ENCODE measurements around the gene ADCY1.
A peak's percentile ranks its signal among the peaks of the same experiment; 100 is the strongest.
"Not testable (repeated sequence)": the region's sequence is repeated elsewhere in the genome, so short reads cannot be mapped to it uniquely, and the experiment has no call there.

The ADCY1 gene

DNA sequence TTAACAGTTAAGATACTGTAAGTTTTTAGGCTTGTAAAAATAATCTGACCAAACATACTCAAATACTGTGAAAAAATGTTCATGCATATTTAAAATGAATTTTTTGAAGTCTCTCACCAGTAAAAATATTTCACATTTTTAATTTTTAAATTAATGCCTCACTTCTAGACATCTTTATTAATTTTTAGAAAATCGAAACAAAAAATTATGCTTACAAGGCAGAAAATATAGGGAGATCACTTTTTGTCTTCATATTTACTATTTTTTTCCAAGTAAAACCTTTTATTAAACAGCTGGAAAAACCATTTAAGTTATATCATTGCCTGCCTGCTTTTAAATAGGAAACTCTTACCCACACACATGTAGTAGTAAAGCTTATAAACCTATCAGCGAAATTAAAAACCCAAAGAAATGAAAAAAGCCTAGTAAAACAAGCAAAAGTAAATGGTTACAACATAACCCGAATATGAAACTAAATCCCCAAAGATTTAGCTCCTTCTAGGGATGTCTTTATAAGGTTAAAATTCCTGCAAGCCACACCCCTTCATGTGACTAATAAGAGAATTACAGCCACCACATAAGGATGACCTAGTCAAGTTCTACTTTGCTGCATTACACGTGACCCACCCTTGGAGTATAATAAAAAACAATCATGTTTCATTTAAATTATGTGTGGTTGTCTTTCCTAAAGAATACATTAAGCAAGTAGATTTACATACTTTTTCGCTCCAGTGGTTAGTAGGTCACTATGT lies 157.7 kb downstream of the ADCY1 start:
- not testable (repeated sequence) for DNase-seq (ENCODE audit: low read depth in 2 of 2, low spot score in 1 of 2)

DNA sequence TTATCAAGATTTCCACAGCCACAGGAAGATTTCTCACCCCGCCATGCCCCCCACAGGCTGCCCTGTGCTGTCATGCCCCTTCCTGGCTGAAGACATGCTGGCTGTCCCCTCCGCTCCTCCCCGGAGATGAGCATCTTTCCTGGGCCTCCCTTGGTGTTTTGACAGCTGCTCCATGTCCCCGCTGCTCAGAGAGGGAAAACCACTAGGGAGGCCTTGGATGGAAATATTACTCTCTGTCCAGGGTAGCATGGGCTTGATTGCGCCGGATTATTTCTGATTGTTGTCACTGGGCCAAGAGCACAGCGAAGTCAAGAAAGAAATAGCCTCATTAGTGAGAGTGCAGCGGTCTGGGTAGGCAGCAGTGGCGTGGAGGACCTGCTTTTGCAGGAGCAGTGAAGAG lies 164.8 kb downstream of the ADCY1 start:
- DNase-seq (ENCODE audit: low read depth in 2 of 2, low spot score in 1 of 2): not testable (repeated sequence)

DNA sequence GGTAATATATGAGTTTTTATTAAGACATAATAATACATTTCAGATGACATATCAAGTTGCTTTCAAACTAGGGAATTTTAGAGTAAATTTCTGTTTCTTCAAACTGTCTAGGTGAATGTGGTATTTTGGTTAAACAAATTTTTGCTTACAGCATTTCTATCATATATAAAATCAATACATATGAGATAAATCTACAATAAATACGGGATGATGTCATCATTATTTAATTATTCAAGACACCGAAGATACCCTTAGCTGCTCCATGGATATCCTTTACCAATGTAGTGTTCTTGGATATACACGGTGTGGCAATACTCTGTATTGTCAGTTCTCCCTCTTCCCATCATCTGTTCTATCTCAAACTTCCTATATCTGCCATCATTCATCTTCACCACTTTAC lies 166.4 kb downstream of the ADCY1 start:
- DNase-seq (ENCODE audit: low read depth in 2 of 2, low spot score in 1 of 2): not testable (repeated sequence)

DNA sequence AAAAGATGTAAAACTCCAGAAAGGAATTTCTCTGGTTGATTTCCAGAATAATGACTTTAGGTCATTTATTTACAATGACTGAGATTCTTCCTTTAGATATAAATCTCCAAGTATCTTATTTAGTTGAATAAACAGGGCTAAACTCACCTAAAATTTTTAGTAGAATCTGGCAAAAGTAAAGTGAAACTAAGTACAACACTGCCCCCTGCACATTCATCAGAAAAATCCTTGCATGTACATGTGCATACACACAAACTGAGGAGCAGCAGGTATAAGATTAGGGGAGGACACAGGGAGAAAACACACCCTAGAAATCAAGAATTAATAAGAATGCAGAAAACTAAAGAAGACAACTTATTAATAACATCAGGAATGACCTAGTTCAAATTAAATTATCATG lies 174.8 kb downstream of the ADCY1 start:
- not testable (repeated sequence) for DNase-seq (ENCODE audit: low read depth in 2 of 2, low spot score in 1 of 2)

DNA sequence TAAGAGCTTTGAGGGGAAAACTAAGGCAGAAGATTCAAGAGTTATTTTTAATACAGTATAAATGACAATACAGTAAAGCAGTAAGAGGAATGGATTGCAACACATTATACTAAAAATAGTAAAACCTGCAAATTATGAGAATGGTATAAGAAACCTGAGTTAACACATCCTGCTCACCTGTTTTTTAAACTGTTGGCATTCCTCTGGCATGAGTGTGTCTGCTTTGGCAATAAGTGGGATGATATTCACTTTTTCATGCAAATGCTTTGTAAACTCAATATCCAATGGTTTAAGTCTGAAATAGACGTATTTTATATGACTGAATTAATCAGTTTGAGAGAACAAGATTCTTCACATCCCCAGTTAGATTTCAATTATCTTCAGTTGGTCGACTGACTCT lies 177.2 kb downstream of the ADCY1 start:
- not testable (repeated sequence) for DNase-seq (ENCODE audit: low read depth in 2 of 2, low spot score in 1 of 2)

DNA sequence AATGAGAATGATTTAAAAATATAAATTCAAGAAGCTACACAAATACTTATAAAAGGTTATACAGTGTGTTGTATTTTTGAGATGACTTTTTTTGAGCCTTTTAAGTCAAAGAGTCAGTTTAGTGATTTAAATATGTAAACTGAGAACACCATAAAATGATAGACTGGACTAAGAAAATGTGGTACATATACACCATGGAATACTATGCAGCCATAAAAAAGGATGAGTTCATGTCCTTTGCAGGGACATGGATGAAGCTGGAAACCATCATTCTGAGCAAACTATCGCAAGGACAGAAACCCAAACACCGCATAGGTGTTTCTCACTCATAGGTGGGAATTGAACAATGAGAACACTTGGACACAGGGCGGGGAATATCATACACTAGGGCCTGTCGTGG lies 182.2 kb downstream of the ADCY1 start:
- DNase-seq (ENCODE audit: low read depth in 2 of 2, low spot score in 1 of 2): not testable (repeated sequence)

DNA sequence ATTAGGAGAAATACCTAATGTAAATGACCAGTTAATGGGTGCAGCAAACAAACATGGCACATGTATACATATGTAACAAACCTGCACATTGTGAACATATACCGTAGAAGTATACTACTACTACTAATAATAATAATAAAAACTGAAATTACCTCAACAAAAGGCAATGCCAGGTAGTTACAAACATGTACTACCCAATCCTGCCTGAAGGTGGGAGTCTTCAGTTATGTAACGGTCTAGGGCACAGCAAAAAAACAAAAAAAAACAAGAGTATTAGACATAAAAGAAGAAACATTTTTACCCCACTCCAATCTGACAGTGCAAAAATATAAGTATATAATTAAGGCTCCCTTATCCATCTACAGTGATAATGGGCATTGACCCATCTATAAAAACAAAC lies 182.6 kb downstream of the ADCY1 start:
- not testable (repeated sequence) for DNase-seq (ENCODE audit: low read depth in 2 of 2, low spot score in 1 of 2)

DNA sequence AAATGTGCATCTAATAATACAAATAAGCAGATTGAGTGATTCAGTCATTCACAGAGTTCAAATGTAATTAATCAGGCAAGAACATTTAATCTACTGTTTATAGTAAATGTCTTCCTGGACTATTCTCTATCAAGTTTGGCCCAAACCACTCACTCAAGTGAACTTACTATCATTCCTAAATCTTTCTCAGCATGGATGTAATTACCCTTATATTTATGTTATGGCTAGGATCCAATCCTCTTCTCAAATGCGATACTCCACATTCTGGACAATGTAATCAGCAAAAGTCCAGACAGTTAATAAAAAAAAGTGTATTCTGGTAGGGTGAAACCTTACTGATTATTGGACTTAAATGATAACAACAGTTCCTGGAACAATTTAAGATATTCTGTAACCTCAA lies 185.3 kb downstream of the ADCY1 start:
- DNase-seq (ENCODE audit: low read depth in 2 of 2, low spot score in 1 of 2): not testable (repeated sequence)

DNA sequence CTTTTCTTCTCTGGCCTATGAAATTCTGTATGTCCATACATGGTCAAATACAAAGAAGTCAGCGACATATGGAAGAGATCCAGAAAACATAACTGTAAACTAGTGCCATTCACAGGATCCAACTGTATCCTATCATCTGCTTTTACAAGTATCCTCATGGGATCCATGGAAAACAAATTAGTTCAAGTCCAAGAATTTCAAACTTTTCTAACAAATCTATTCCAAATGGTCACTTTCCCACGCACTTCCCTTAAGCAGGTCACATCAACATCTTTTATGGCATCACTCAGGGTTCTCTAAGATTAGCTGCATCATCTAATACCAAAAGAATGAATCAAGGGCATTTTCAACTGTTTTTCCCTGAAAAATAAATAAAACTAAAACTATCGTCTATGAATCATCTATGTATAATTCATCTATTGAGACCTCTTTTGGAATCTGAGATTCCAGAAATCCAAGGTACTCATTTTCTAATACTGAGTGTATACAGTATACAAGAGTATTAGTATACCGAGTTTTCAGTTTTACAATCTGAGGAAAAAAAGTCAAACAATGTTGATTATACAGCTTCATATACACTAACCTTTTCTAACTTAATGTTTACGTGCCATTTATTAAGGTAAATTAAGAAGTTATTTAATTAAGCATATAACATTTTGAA lies 187.5 kb downstream of the ADCY1 start:
- DNase-seq (ENCODE audit: low read depth in 2 of 2, low spot score in 1 of 2): not testable (repeated sequence)

DNA sequence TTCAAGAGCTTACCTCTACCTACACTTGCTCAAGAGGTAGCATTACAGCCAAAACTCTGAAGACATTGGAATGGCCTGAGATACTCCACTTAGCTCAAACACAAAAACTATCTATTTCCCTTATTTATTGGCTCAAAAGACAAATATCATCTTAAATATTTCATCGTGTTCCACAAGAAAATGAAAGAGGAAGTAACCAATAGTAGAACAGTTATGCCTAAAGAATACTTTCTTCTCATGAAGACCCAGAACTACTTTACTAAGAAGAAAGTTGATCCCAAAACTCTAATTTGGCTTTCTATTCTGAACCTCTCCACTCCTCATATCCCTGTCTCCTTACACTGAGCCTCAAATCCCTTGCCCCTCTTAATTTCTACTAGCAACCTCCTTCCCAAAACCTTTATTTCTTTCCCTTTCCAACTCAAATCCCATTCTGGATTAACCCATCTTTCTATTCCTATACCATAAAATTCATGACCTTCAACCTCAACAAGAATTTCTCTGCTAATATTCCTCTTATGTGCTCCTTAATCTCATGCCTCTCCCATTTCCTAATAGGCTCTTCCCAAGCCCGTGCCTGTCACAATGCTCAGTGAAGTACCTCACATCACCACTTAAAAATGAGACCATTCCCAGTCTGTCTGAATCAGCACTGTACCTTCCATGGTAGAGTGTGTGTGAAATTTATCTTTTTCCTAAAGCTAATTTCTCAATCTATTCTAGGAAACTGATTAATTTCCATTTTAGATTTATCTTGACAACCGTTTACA lies 188.2 kb downstream of the ADCY1 start:
- not testable (repeated sequence) for DNase-seq (ENCODE audit: low read depth in 2 of 2, low spot score in 1 of 2)

DNA sequence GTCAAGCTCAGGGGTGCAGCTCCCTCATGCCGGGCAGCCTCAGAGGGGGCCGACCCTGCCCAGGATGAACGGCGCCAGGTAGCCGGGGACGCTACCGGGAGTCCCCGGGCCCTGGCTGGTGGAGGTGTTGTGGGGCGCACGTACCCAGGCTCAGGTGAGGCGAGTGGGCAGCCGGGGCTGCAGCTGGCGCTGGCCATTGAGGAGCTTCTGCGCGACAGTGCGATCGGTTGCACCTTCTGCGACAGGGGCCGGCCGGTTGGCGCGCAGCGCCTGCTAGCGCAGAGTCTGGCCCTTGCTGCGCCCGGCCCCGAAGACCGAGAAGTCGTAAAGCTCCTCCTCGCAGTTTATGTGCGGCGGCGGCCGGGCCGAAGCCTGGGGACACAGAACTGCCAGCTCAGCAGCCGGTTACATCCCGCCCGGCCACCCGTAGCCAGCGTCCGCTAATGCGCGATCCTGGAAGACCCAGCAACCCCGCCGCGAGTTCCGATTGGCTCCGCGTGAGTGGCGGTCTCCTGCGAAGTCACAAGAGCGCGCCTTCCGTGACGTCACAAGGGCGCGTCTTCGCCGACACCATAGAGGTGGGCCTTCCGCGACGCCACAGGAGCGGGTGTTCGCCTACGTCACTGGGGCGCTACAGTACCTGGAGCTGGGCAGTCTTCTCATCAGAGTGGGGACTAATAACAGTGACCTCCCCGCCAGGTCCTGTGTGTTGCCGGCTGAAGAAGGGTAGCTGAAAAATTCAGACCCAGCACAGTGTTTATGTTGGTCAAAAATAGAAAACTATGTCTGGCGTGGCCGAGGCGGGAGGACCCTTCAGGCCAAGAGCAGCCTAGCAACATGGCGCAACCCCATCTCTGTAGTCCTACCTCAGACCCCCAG lies 194.6 kb downstream of the ADCY1 start:
- peak; percentile 95 to 99 for DNase-seq (ENCODE audit: low read depth in 2 of 2, low spot score in 1 of 2)

DNA sequence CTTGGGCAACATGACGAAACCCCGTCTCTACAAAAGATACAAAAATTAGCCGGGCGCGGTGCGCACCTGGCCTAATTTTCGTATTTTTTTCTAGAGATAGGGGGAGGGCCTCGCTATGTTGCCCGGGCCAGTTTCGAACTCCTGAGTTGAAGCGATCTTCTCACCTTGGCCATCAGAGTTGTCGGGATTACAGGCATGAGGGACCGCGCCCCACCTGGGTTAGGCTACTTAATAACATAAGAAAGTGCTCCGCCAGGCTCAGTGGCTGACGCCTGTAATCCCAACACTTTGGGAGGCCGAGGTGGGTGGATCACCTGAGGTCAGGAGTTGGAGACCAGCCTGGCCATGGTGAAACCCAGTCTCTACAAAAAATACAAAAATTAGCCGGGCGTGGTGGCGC lies 195.5 kb downstream of the ADCY1 start:
- DNase-seq (ENCODE audit: low read depth in 2 of 2, low spot score in 1 of 2): not testable (repeated sequence)
